GM21576 (cell line): ENCODE data around the gene NADSYN1.
A peak's percentile ranks its signal among the peaks of the same experiment; 100 is the strongest.
"Not testable (repeated sequence)": the region's sequence is repeated elsewhere in the genome, so short reads cannot be mapped to it uniquely, and the experiment has no call there.

ENCODE experiments used
- ATAC-seq: cut with Tn5 transposase; IDR thresholded peaks from one replicate; pipeline ENCODE4 v1.9.1; 2021; ENCODE audit warnings: mild to moderate bottlenecking, moderate library complexity; ENCODE audit not compliant: unreplicated experiment

The NADSYN1 gene

DNA sequence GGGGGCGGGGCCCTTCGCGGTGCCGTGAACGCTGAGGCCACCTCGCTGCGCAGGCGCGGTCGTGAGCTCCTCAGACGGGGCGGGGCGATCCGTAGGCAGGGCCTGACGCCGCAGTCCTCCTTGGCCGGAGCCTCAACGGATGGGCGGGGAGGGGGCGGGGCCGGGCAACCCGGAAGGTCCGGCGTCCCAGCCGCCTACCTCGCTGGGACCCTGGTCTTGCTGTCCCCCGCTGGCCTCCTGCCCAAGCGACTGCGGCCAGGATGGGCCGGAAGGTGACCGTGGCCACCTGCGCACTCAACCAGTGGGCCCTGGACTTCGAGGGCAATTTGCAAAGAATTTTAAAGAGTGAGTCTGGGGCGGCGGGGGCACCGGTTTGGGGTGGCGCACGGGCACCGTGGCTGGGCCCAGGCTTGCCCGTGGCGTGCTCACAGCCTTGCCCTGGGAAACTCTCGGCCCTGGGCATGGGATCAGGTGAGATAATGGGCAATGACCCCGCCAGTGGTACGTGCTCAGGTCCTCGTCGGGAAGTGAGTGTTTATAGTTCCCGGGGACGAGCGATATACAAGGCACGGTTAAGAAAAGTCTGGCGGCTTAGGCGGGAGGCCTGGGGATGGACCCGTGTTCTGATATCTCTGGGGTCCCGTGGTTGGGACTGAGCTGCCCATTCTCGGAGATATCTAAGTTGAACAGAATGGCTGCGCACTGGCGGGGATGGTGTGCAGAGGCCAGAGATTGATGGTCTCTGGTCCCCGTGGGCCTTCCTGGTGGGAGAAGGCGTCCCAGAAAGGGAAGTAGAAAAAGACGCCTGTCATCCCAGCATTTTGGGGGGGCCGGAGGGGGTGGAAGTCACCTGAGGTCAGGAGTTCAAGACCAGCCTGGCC lies at the start of gene NADSYN1:
TSS of gene NADSYN1 (plus strand) at position 167 of the 881 bp plus-strand sequence. CDS start at position 261, 94 bp downstream.
- peak; percentile 40 for ATAC-seq

- no peak for ATAC-seq
These were observed 48.8 kb upstream of the NADSYN1 start for GRCh38 chr11:71404209-71404608.

- ATAC-seq = no peak
These were observed 46.3 kb upstream of the NADSYN1 start for GRCh38 chr11:71406681-71407080.

DNA sequence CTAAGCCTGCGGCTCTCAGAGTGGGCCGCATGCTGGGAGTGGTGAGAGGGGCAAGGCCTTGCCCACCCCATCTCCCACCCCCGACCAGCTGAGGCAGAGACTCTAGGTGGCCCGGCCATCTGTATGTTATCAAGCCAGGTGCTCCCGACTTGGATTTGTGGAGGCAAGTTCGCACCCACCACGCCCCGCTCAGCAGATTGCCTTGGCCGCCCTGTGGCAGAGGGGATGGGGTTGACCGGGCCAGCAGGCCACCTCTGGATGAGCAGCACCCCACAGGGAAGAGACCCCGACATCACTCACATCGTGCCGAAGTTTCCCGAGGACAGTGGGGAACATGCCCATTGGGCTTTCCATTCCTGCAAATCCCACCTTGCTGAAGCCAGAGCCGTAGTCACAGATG lies 45.6 kb upstream of the NADSYN1 start:
- ATAC-seq = no peak

GRCh38 chr11:71408826-71409225 lies 44.2 kb upstream of the NADSYN1 start:
- ATAC-seq = no peak

- ATAC-seq = no peak
These were observed 42.5 kb upstream of the NADSYN1 start for GRCh38 chr11:71410363-71410966.

DNA sequence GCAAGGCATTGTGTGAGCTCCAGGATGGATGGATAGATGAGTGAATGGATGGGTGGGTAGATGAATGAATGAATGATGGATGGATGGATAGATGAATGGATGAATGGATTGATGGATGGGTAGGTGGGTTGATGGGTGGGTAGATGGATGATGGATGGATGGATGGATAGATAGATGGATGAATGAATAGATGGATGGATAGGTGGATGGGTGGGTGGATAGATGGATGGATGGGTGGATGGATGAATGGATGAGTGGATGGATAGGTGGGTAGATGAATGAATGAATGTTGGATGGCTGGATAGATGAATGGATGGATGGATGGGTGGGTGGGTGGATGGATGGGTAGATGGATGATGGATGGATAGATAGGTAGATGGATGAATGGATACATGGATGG lies 38.4 kb upstream of the NADSYN1 start:
- ATAC-seq = no peak

- ATAC-seq = no peak
These were observed 34.4 kb upstream of the NADSYN1 start for GRCh38 chr11:71418643-71419042.

DNA sequence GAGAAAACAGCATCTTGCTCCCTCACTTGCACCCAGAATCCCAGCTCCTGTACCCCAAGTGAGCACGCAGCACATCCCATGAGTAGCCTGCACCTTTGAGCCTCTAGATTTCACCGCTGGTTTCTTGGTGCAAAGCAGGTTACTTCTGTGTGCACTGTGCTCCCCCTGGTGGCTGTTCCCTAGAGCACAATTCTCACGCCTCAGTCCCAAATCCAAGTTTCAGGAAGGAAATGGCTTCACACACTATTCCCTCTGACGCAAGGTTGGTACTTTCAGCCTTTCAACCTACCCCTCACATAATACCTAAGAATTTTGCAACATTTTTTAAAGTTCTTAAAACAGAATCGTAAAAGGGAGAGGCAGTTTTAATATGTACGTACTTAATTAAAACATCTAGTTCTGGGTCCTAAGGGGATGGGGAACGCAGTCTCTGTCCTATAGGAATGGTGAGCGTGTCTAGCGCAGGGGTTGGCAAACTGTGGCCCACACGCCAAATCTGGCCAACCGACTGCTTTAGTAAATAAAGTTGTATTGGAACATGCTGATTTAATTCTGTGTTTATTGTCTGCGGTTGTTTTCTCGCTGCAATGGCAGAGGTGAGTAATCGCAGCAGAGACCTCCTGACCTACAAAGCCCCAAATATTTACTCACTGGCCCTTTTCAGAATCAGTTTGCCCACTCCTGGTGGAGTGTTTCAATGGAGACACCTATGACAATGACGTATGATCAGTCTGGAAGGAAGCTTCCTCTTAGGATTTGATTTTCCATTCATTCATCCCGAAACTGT lies 32.4 kb upstream of the NADSYN1 start:
- ATAC-seq = no peak

GRCh38 chr11:71421392-71421950 lies 31.5 kb upstream of the NADSYN1 start:
- ATAC-seq = no peak

GRCh38 chr11:71422318-71422717 lies 30.7 kb upstream of the NADSYN1 start:
- not testable (repeated sequence) for ATAC-seq

DNA sequence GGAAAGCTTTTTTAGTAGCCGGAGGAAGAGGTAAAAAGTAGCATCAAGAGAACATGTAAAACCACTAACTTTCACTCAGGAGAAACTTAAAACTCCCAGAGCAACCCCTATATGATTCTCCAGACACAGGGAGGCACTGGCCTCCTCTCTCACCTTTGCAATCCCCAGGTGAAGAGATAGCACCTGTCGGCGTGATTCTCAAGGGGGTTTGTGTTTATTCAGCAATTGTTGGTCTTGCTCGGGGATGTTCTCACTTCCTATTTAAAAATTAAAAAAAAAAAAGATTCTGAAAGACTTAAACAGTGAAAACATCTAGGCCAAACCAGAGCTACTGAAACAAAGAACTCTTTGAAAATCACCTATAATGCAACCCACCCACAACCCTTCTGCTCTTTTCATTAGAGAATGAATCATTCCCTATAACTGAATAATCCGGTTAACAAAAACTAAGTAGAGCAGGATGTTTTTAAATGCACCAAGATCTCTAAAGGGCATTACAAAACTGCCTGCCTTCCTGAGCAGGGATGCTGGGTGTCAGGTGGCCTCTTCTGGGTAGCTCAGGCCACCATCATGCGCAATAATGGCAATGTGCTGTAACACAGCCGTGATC lies 29.7 kb upstream of the NADSYN1 start:
- ATAC-seq = no peak

DNA sequence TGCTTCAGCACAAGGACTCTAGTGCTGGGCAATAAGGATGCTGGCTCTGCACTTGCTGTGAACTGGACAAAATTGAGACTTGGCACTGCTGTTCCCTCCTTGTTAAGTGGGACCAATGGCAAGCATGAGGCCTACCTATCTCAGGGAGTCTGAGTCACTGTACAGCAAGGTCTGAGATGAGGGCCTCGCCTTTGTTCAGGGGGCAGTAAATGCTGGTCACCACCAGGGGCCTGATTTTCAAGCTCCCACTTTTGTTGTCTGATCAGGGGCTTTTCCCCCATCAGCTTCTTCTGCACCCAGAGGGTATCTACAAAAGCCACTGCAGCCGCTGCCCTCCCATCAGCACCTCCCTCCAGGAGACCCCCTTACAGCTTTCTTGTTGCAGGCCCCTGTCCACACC lies 27.6 kb upstream of the NADSYN1 start:
- no peak for ATAC-seq

DNA sequence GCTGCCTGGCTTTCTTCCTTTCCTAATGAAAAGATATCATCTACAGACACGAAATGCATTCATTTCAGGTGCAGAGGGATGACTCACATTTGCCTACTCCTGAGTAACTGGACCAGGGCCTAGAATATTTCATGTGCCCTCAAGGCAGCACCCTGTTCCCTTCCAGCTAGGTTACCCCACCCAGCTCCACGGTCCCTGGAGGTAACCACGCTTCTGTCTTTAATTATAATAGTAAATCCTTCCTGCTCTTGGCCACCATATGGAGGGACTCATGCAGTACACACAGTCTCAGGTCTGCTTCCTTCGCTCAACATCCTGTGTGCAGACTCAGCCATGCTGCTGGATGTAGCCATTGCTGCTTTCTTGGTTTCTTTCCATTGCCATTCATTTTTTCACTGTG lies 27.1 kb upstream of the NADSYN1 start:
- ATAC-seq = no peak

DNA sequence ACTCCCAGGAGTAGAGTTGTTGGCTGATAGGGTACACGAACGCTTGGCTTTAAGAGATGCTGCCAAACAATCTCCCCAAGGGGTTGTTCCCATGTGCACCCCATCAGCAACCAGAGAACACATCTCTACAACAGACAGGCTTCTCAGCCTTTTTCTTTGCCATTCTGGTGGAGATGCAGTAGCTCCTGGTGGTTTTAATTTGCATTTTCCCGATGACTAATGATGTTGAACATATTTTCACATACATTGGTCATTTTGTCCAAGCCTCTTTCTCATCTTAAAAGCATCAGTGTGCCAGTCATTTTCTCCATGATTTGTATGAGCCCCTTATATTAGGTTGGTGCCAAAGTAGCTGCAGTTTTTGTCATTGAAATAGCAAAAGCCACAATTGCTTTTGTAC lies 26.6 kb upstream of the NADSYN1 start:
- no peak for ATAC-seq

- no peak for ATAC-seq
These were observed 24.1 kb upstream of the NADSYN1 start for GRCh38 chr11:71428861-71429435.

DNA sequence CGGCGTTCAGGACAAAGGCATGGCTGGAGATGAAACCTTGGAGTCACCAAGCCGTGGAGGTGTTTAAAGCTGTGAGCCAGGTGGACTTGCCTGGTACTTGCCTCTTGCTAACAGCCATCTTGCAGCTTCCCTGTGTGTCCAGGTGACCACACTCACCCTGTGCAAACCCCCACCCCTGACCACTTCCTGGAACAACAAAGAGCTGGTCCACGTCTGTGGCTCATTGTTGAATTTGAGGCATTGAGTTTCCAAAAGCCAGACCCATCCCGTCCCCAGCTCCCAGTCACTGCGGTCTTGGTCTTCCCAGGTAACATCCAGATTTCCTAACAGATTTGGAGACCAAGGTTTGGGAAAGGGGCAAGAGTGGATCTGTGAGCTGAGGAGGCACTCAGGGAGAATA lies 23.3 kb upstream of the NADSYN1 start:
- ATAC-seq = no peak

DNA sequence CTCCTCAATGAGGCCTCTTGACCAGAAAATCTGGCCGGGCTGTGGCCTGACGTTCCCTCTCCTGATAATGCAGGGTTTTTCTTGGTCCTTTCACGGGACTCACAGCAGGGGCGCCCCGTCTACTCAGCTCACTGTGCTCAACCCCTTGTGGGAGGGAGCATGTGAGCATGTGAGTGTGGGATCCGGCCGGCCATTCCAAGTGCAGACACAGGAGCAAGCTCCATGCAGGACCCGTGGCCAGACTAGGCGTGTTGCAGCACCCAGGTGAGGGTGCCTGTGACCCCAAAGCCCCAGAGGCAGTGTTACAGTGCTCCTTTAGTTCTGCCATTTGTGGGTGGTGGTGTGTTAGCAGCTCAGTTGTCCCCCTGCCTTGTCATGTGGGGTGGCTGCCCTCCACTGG lies 22.8 kb upstream of the NADSYN1 start:
- ATAC-seq = no peak

GRCh38 chr11:71431271-71431670 lies 21.7 kb upstream of the NADSYN1 start:
- ATAC-seq = no peak
